ENCODE results near the gene MDFI.

GRCh38 chr6:41605649-41606048 is 32.6 kb upstream of the MDFI start:
- no peak for TF ChIP-seq EZH2phosphoT487 (IDR thresholded peaks at IDR 0.05)
- TF ChIP-seq, protein P1, sequence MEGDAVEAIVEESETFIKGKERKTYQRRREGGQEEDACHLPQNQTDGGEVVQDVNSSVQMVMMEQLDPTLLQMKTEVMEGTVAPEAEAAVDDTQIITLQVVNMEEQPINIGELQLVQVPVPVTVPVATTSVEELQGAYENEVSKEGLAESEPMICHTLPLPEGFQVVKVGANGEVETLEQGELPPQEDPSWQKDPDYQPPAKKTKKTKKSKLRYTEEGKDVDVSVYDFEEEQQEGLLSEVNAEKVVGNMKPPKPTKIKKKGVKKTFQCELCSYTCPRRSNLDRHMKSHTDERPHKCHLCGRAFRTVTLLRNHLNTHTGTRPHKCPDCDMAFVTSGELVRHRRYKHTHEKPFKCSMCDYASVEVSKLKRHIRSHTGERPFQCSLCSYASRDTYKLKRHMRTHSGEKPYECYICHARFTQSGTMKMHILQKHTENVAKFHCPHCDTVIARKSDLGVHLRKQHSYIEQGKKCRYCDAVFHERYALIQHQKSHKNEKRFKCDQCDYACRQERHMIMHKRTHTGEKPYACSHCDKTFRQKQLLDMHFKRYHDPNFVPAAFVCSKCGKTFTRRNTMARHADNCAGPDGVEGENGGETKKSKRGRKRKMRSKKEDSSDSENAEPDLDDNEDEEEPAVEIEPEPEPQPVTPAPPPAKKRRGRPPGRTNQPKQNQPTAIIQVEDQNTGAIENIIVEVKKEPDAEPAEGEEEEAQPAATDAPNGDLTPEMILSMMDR (IDR thresholded peaks at IDR 0.05) = no peak

Measured in neural progenitor cell (in vitro differentiated cells).